Measurements from ENCODE around the gene DDX10.

The DDX10 gene

GRCh38 chr11:108875134-108875533 lies 210.3 kb downstream of the DDX10 start:
- no peaks in the 10 kb centered on the region for H3K9me3 ChIP-seq (ENCODE audit: control insufficient read depth, low read length)
- H3K9ac ChIP-seq (ENCODE audit: low read length) = no peak overlapping the region
- no peak for DNase-seq (ENCODE audit: low read depth)
- peaks cover 18% of the 10 kb centered on the region for H3K4me1 ChIP-seq (ENCODE audit: control insufficient read depth, insufficient read depth, low read length)
- H3K36me3 ChIP-seq (ENCODE audit: control insufficient read depth, insufficient read depth, low read length, severe bottlenecking) = no peaks in the 10 kb centered on the region
- H3K4me3 ChIP-seq (ENCODE audit: low read length) = no peak overlapping the region
- no peaks in the 10 kb centered on the region for H3K27me3 ChIP-seq (replicated peaks; ENCODE audit: control insufficient read depth, insufficient read depth, low read length)

- H3K4me1 ChIP-seq (ENCODE audit: control insufficient read depth, insufficient read depth, low read length) = peaks cover 4% of the 10 kb centered on the region
- H3K27me3 ChIP-seq (replicated peaks; ENCODE audit: control insufficient read depth, insufficient read depth, low read length) = no peaks in the 10 kb centered on the region
- H3K36me3 ChIP-seq (ENCODE audit: control insufficient read depth, insufficient read depth, low read length, severe bottlenecking) = no peaks in the 10 kb centered on the region
- H3K4me3 ChIP-seq (ENCODE audit: low read length) = no peak overlapping the region
- H3K9ac ChIP-seq (ENCODE audit: low read length) = no peak overlapping the region
- H3K9me3 ChIP-seq (ENCODE audit: control insufficient read depth, low read length) = no peaks in the 10 kb centered on the region
- DNase-seq (ENCODE audit: low read depth) = no peak
Measured at GRCh38 chr11:108877178-108877577, 212.3 kb downstream of the DDX10 start.

DNA sequence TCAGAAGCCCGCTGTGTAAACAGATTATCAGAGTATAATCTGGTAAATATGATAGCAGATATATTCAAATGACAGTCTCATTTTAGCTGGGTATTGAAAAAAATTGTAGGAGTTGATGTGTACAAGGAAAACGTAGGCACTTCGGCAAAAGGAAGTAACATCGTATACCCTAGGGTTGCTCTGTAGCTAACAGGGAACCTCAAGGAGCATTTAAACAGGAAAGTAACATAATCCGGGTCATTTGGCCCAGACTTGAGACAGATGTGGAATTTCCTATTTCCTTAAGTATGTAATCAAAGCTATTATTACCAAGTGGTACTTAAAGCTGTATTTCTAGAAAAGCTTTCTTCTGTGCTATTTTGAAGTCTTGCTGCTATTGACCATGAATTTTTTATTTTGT lies 215.6 kb downstream of the DDX10 start:
- Histone ChIP-seq H3K36me3 (ENCODE audit: control insufficient read depth, insufficient read depth, low read length, severe bottlenecking) (no peaks in the 10 kb centered on the region), H3K9ac (ENCODE audit: low read length) (no peak overlapping the region), H3K27me3 (replicated peaks; ENCODE audit: control insufficient read depth, insufficient read depth, low read length) (no peaks in the 10 kb centered on the region), H3K4me3 (ENCODE audit: low read length) (no peak overlapping the region), H3K4me1 (ENCODE audit: control insufficient read depth, insufficient read depth, low read length) (no peaks in the 10 kb centered on the region), H3K9me3 (ENCODE audit: control insufficient read depth, low read length) (no peaks in the 10 kb centered on the region)
- DNase-seq (ENCODE audit: low read depth) = no peak

- H3K4me3 ChIP-seq (ENCODE audit: low read length) = no peak overlapping the region
- no peaks in the 10 kb centered on the region for H3K4me1 ChIP-seq (ENCODE audit: control insufficient read depth, insufficient read depth, low read length)
- no peaks in the 10 kb centered on the region for H3K36me3 ChIP-seq (ENCODE audit: control insufficient read depth, insufficient read depth, low read length, severe bottlenecking)
- no peak overlapping the region for H3K9ac ChIP-seq (ENCODE audit: low read length)
- H3K9me3 ChIP-seq (ENCODE audit: control insufficient read depth, low read length) = no peaks in the 10 kb centered on the region
- H3K27me3 ChIP-seq (replicated peaks; ENCODE audit: control insufficient read depth, insufficient read depth, low read length) = no peaks in the 10 kb centered on the region
- DNase-seq (ENCODE audit: low read depth) = no peak
Measured at GRCh38 chr11:108881131-108881530, 216.3 kb downstream of the DDX10 start.

GRCh38 chr11:108882211-108882831 lies 217.5 kb downstream of the DDX10 start:
- H3K4me1 ChIP-seq (ENCODE audit: control insufficient read depth, insufficient read depth, low read length) = no peaks in the 10 kb centered on the region
- H3K9me3 ChIP-seq (ENCODE audit: control insufficient read depth, low read length) = no peaks in the 10 kb centered on the region
- no peak for DNase-seq (ENCODE audit: low read depth)
- H3K9ac ChIP-seq (ENCODE audit: low read length) = no peak overlapping the region
- no peaks in the 10 kb centered on the region for H3K36me3 ChIP-seq (ENCODE audit: control insufficient read depth, insufficient read depth, low read length, severe bottlenecking)
- no peaks in the 10 kb centered on the region for H3K27me3 ChIP-seq (replicated peaks; ENCODE audit: control insufficient read depth, insufficient read depth, low read length)
- no peak overlapping the region for H3K4me3 ChIP-seq (ENCODE audit: low read length)

- Histone ChIP-seq H3K4me1 (ENCODE audit: control insufficient read depth, insufficient read depth, low read length) (no peaks in the 10 kb centered on the region), H3K27me3 (replicated peaks; ENCODE audit: control insufficient read depth, insufficient read depth, low read length) (no peaks in the 10 kb centered on the region), H3K9ac (ENCODE audit: low read length) (no peak overlapping the region), H3K9me3 (ENCODE audit: control insufficient read depth, low read length) (no peaks in the 10 kb centered on the region), H3K4me3 (ENCODE audit: low read length) (no peak overlapping the region), H3K36me3 (ENCODE audit: control insufficient read depth, insufficient read depth, low read length, severe bottlenecking) (no peaks in the 10 kb centered on the region)
- no peak for DNase-seq (ENCODE audit: low read depth)
Measured at GRCh38 chr11:108886005-108886659, 221.3 kb downstream of the DDX10 start.

DNA sequence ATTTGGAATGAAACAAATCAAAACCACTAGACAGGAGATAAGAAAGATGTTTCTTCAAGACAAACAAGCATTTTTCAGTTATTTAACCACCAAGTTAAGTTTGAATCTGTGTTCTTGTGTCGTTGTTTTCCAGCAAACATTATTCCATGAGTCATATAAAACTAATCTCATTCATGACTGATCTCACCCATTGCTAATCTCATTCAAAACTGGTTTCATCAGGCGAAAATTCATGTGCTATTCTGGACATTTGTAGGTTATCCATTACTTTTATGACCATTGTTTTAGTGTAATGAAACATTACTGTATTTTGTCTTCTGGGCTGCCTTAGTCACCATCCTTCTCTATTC lies 221.8 kb downstream of the DDX10 start:
- no peak overlapping the region for H3K9ac ChIP-seq (ENCODE audit: low read length)
- H3K4me1 ChIP-seq (ENCODE audit: control insufficient read depth, insufficient read depth, low read length) = no peaks in the 10 kb centered on the region
- peak; percentile 31 for DNase-seq (ENCODE audit: low read depth)
- H3K36me3 ChIP-seq (ENCODE audit: control insufficient read depth, insufficient read depth, low read length, severe bottlenecking) = no peaks in the 10 kb centered on the region
- H3K27me3 ChIP-seq (replicated peaks; ENCODE audit: control insufficient read depth, insufficient read depth, low read length) = no peaks in the 10 kb centered on the region
- no peak overlapping the region for H3K4me3 ChIP-seq (ENCODE audit: low read length)
- no peaks in the 10 kb centered on the region for H3K9me3 ChIP-seq (ENCODE audit: control insufficient read depth, low read length)

DNA sequence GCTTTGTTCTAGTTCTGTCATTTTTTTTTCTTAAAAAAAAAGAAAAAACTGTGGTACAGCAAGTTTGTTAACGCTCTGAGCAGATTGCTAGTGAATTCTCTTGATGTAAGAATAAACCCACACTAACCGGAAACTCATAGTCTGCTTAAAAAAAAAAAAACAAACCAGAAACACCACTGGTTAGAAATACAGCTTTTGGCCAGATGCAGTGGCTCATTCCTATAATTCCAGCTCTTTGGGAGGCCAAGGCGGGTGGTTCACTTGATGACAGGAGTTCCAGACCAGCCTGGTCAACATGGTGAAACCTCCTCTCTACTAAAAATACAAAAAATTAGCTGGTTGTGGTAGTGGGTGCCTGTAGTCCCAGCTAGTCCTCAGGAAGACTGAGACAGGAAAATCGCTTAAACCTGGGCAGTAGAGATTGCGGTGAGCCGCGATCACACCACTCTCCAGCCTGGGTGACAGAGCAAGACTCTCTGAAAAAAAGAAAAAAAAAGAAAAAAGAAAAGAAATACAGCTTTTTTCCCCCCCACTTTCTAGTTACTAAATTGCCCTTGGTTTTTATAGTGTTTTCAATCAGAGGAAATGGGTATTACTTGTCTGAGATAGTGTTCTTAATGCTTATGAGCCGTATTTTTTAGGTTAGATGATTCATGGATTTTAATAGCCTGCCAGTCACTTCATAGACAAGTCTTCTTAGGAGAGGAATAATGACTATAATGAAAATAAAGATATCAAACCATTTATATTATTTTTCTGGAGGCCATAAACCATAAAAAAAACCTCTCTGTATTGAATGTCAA lies 222.8 kb downstream of the DDX10 start:
- Histone ChIP-seq H3K27me3 (replicated peaks; ENCODE audit: control insufficient read depth, insufficient read depth, low read length) (no peaks in the 10 kb centered on the region), H3K4me3 (ENCODE audit: low read length) (no peak overlapping the region), H3K36me3 (ENCODE audit: control insufficient read depth, insufficient read depth, low read length, severe bottlenecking) (no peaks in the 10 kb centered on the region), H3K4me1 (ENCODE audit: control insufficient read depth, insufficient read depth, low read length) (no peaks in the 10 kb centered on the region), H3K9me3 (ENCODE audit: control insufficient read depth, low read length) (no peaks in the 10 kb centered on the region), H3K9ac (ENCODE audit: low read length) (no peak overlapping the region)
- peak; percentile 34 for DNase-seq (ENCODE audit: low read depth)

GRCh38 chr11:108890482-108891105 lies 225.7 kb downstream of the DDX10 start:
- no peaks in the 10 kb centered on the region for H3K9me3 ChIP-seq (ENCODE audit: control insufficient read depth, low read length)
- H3K36me3 ChIP-seq (ENCODE audit: control insufficient read depth, insufficient read depth, low read length, severe bottlenecking) = no peaks in the 10 kb centered on the region
- H3K9ac ChIP-seq (ENCODE audit: low read length) = no peak overlapping the region
- no peaks in the 10 kb centered on the region for H3K27me3 ChIP-seq (replicated peaks; ENCODE audit: control insufficient read depth, insufficient read depth, low read length)
- no peak overlapping the region for H3K4me3 ChIP-seq (ENCODE audit: low read length)
- no peak for DNase-seq (ENCODE audit: low read depth)
- H3K4me1 ChIP-seq (ENCODE audit: control insufficient read depth, insufficient read depth, low read length) = no peaks in the 10 kb centered on the region

DNA sequence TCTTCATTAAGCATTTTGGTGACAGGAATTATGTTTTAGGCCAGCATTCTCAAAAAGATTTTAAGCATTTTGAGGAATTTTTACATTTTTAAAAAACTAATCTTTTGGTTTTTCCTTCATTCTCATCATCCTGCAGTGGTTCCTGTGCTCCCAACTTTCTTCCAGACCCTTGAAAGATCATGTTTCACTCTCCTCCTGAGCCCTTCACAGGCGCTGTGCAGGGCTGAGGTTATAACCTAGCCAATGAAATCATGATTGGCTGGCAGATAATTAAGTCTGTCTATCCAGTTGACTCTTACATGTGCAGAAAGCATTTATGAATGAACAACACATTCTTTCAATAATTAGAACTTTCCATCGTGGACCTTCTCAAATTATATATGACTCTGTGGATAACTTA lies 226.3 kb downstream of the DDX10 start:
- H3K4me1 ChIP-seq (ENCODE audit: control insufficient read depth, insufficient read depth, low read length) = no peaks in the 10 kb centered on the region
- no peak overlapping the region for H3K9ac ChIP-seq (ENCODE audit: low read length)
- no peak overlapping the region for H3K4me3 ChIP-seq (ENCODE audit: low read length)
- no peaks in the 10 kb centered on the region for H3K36me3 ChIP-seq (ENCODE audit: control insufficient read depth, insufficient read depth, low read length, severe bottlenecking)
- H3K27me3 ChIP-seq (replicated peaks; ENCODE audit: control insufficient read depth, insufficient read depth, low read length) = no peaks in the 10 kb centered on the region
- no peaks in the 10 kb centered on the region for H3K9me3 ChIP-seq (ENCODE audit: control insufficient read depth, low read length)
- DNase-seq (ENCODE audit: low read depth) = no peak

DNA sequence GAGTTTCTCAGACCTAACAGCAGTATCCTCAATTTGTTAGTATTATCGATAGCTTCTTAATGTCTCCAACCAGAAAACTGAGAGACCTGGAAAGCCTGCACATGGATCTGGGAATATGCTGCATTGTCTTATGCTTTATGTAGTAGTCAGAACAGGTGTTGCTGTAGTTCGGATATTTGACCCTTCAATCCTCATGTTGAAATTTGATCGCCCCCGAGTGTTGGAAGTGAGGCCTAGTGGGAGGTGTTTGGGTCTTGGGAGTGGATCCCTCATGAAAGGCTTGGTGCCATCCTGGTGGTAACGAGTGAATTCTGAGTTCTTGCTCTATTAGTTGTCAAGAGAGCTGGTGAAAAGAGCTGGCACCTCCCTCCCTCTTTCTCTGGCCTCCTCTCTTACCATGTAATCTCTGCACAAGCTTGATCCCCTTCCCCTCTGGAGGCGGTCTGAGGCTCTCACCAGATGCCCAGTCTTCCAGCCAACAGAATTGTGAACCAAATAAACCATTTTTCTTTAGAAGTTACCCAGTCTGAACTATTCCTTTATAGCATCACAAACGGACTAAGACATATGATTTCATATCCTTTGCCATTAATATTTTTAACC lies 227.1 kb downstream of the DDX10 start:
- no peaks in the 10 kb centered on the region for H3K27me3 ChIP-seq (replicated peaks; ENCODE audit: control insufficient read depth, insufficient read depth, low read length)
- no peaks in the 10 kb centered on the region for H3K9me3 ChIP-seq (ENCODE audit: control insufficient read depth, low read length)
- H3K36me3 ChIP-seq (ENCODE audit: control insufficient read depth, insufficient read depth, low read length, severe bottlenecking) = no peaks in the 10 kb centered on the region
- H3K9ac ChIP-seq (ENCODE audit: low read length) = no peak overlapping the region
- H3K4me3 ChIP-seq (ENCODE audit: low read length) = no peak overlapping the region
- no peaks in the 10 kb centered on the region for H3K4me1 ChIP-seq (ENCODE audit: control insufficient read depth, insufficient read depth, low read length)
- no peak for DNase-seq (ENCODE audit: low read depth)

Measured in adipocyte (in vitro differentiated cells).